ENCODE data around the gene SAP30BP. TPM values are rescaled to one million over a fixed set of nuclear protein-coding genes. Genes with fewer than 3 reads are reported as not detected.

SAP30BP gene
- total and polyA plus RNA-seq, 2 of the 8 experiments (the other 6 are each of a cell fraction or from before 2014, with no cell fraction given): 63.3 to 79.9 TPM

- peak overlapping the region in 1 of 4 experiments; percentile 23; a peak in 1 of 7 replicates for H3K9ac ChIP-seq (replicated peaks in 1 of 4; ENCODE audit: extremely low read depth in 1 of 4, low read depth in 3 of 4, low read length in 3 of 4)
- H3K18ac ChIP-seq (ENCODE audit: extremely low read depth, low read length): peak overlapping the region; percentile 89
- CTCF ChIA-PET (ENCODE audit: partially characterized antibody): interaction anchor here (0.7 to 59.2 kb wide), 7 partner anchors 0 to 116 kb away, joined by 3 to 2200 read pairs (median 9); partner anchors contain the start of genes RECQL5, SAP30BP and SMIM5
Measured at GRCh38 chr17:75643643-75644017, 23.5 kb upstream of the SAP30BP start.

More at GRCh38 chr17:75643643-75644017, 23.5 kb upstream of the SAP30BP start:
- H3K4me3 ChIP-seq (ENCODE audit: extremely low read depth in 1 of 4, insufficient read depth in 2 of 4, low read depth in 3 of 4, low read length in 4 of 4): no peak overlapping the region; a peak in 1 of 8 replicates
- H3K4me2 ChIP-seq (ENCODE audit: insufficient read depth in 1 of 2, low read depth in 2 of 2, low read length in 2 of 2): peak overlapping the region; percentile 25 to 39; a peak in 1 of 4 replicates
- H3K56ac ChIP-seq (replicated peaks; ENCODE audit: insufficient read length, low read depth, low read length): no peak overlapping the region
- POLR2A ChIA-PET (ENCODE audit: partially characterized antibody): interaction anchor here (1.3 to 3.0 kb wide), 7 partner anchors 10 to 28 kb away, joined by 3 to 19 read pairs (median 4); partner anchors contain the start of gene SMIM5
- no peak overlapping the region for H2BK15ac ChIP-seq (ENCODE audit: low read length)
- H4K20me1 ChIP-seq (replicated peaks in 1 of 2; ENCODE audit: control insufficient read depth in 1 of 2, insufficient read depth in 2 of 2, low read length in 2 of 2): no peaks in the 10 kb centered on the region
- H2BK20ac ChIP-seq (ENCODE audit: low read length): no peak overlapping the region
- no peak overlapping the region for H3K14ac ChIP-seq (ENCODE audit: insufficient read length)
- H2AK5ac ChIP-seq (ENCODE audit: low read depth, low read length): no peak overlapping the region
- H3K79me1 ChIP-seq (ENCODE audit: low read depth, low read length): no peaks in the 10 kb centered on the region; the same call in 1 of the 2 replicates
- peaks cover 5 to 16% (median 10%) of the 10 kb centered on the region in 4 experiments for H3K4me1 ChIP-seq (replicated peaks in 1 of 4; ENCODE audit: control insufficient read depth in 3 of 4, insufficient read depth in 4 of 4, low read length in 3 of 4)
- H3K4ac ChIP-seq (replicated peaks; ENCODE audit: insufficient read length, low read depth, low read length): no peak overlapping the region
- H3K27me3 ChIP-seq (replicated peaks in 1 of 4; ENCODE audit: control insufficient read depth in 3 of 4, extremely low read depth in 1 of 4, insufficient read depth in 3 of 4, low read length in 3 of 4): no peaks in the 10 kb centered on the region
- H3K23me2 ChIP-seq (ENCODE audit: low read depth, low read length): no peaks in the 10 kb centered on the region
- peak overlapping the region; percentile 3; the same call in 1 of the 2 replicates for H4K8ac ChIP-seq (ENCODE audit: extremely low read depth, insufficient read depth, low read length)
- H2AFZ ChIP-seq (ENCODE audit: low read length): no peak overlapping the region
- no peaks in the 10 kb centered on the region for H3K9me3 ChIP-seq (ENCODE audit: insufficient read depth in 2 of 2, low read depth in 1 of 2, low read length in 1 of 2)
- DNase-seq (ENCODE audit: low read depth in 1 of 2, low spot score in 2 of 2): no peak
- peak overlapping the region; percentile 45; the same call in 1 of the 2 replicates for H2BK12ac ChIP-seq (ENCODE audit: low read depth, low read length)
- no peaks in the 10 kb centered on the region; a peak in 1 of 4 replicates for H3K79me2 ChIP-seq (ENCODE audit: control insufficient read depth in 1 of 2, insufficient read depth in 2 of 2, low read length in 2 of 2)
- no peak for FAIRE-seq
- no peak overlapping the region for H2BK120ac ChIP-seq (replicated peaks; ENCODE audit: low read depth, low read length)
- H3K27ac ChIP-seq (ENCODE audit: low read depth, low read length): peak overlapping the region; percentile 69; the same call in 1 of the 2 replicates
- TF ChIP-seq RFX5 (IDR thresholded peaks at IDR 0.05; ENCODE audit: borderline replicate concordance, low read depth, low read length) (no peak), SP4 (IDR thresholded peaks at IDR 0.05; ENCODE audit: low read length) (no peak), SAP30 (IDR thresholded peaks at IDR 0.05; ENCODE audit: insufficient read depth, insufficient replicate concordance, low read length) (no peak), RAD21 (IDR thresholded peaks at IDR 0.05 in 1 of 2, conservative IDR thresholded peaks at IDR 0.05 in 1 of 2; ENCODE audit: low read depth in 2 of 2, low read length in 2 of 2) (no peak), POU5F1 (IDR thresholded peaks at IDR 0.05; ENCODE audit: low read depth, low read length) (no peak)
- no peak overlapping the region for H3K23ac ChIP-seq (ENCODE audit: insufficient read length)
- H2BK5ac ChIP-seq (ENCODE audit: low read depth, low read length): peak overlapping the region; percentile 28; the same call in 1 of the 2 replicates
- peaks cover 0 to under 1% (median 0%) of the 10 kb centered on the region in 4 experiments; a peak in 3 of 8 replicates for H3K36me3 ChIP-seq (ENCODE audit: control insufficient read depth in 2 of 4, insufficient read depth in 4 of 4, low read length in 3 of 4)
- H4K91ac ChIP-seq (replicated peaks; ENCODE audit: insufficient read length, low read length): peak overlapping the region; percentile 68
- no peak overlapping the region for H4K5ac ChIP-seq (ENCODE audit: insufficient read length, low read depth, low read length)
- 83% methylated on average over 7 of the region's 7 CpGs; no CpG with 5 or more reads in 1 of the 2 experiments for WGBS, 2 experiments (ENCODE audit: extremely low coverage in 1 of 2, insufficient coverage in 1 of 2, insufficient read length in 1 of 2, insufficient replicate concordance in 2 of 2, low coverage in 1 of 2, low lambda C conversion rate in 2 of 2, missing lambda C conversion rate in 1 of 2)

Data from H1 (cell line).